AG04450 (cell line): ENCODE results near the gene SLC35F1. TPM values are rescaled to one million over a fixed set of nuclear protein-coding genes. Genes with fewer than 3 reads are reported as not detected.
"Not testable (repeated sequence)": the region's sequence is repeated elsewhere in the genome, so short reads cannot be mapped to it uniquely, and the experiment has no call there.

Source experiments
- CTCF ChIA-PET: fragments of 300-600, 350-600 bp; formaldehyde crosslinking; extraction: SDS; loops from one replicate; lab custom pipeline; 2022; ENCODE audit warnings: antibody characterized with exemption, inconsistent platforms; lab: Charles Lee
- POLR2A ChIA-PET: fragments of 350-600 bp; formaldehyde crosslinking; extraction: SDS; loops from one replicate; lab custom pipeline; 2021; ENCODE audit warnings: antibody characterized with exemption, inconsistent platforms; lab: Yijun Ruan, JAX
- DNase-seq: peaks from one replicate; pipeline ENCODE4 v3.0.0-alpha.2; 2011; ENCODE audit warnings: low read depth, low spot score
- H3K27ac ChIP-seq: one replicate; pipeline ENCODE4 v1.5.1; 2012; ENCODE audit warnings: low read depth, low read length, control low read depth
- H3K27me3 ChIP-seq: one replicate; pipeline ENCODE4 v1.6.0; 2012; ENCODE audit warnings: low read length; ENCODE audit not compliant: control insufficient read depth, insufficient read depth
- H3K4me3 ChIP-seq: 2 replicates; pipeline ENCODE4 v1.5.1; 2011; ENCODE audit warnings: mild to moderate bottlenecking, low read depth, low read length, control low read depth
- H3K9me3 ChIP-seq: 2 replicates; pipeline ENCODE4 v1.5.1; 2012; ENCODE audit warnings: low read length; ENCODE audit not compliant: control insufficient read depth, insufficient read depth
- polyA minus RNA-seq: library from RNA; depleted of rRNA, polyadenylated mRNA; stranded (reverse); fragments of >200 nt; gene quantifications from 2 replicates; pipeline ENCODE4 v1.2.3, GENCODE V29; 2011; rRNA and poly(A)+ RNA removed
- polyA plus RNA-seq: library from polyadenylated mRNA; depleted of rRNA; stranded (reverse); fragments of >200 nt; gene quantifications from 2 replicates; pipeline ENCODE4 v1.2.3, GENCODE V29; 2011; rRNA removed
- TF ChIP-seq, protein P1 (sequence below): IDR thresholded peaks from 2 replicates; pipeline ENCODE4 v1.5.1; 2011; ENCODE audit warnings: low read depth, low read length, control low read depth, inconsistent platforms

The SLC35F1 gene
- polyA plus RNA-seq, result 0.07 and 0.14 TPM in 2 replicates
- polyA minus RNA-seq, result 0.05 and 0.13 TPM in 2 replicates

- no peak for DNase-seq
- H3K9me3 ChIP-seq, result peaks cover 6% of the 10 kb centered on the region; the same call in 1 of the 2 replicates
- H3K4me3 ChIP-seq, result peak within 1 kb of the TSS; percentile 51
- ChIA-PET CTCF (no interaction called here), POLR2A (no interaction called here)
- TF ChIP-seq, protein P1, sequence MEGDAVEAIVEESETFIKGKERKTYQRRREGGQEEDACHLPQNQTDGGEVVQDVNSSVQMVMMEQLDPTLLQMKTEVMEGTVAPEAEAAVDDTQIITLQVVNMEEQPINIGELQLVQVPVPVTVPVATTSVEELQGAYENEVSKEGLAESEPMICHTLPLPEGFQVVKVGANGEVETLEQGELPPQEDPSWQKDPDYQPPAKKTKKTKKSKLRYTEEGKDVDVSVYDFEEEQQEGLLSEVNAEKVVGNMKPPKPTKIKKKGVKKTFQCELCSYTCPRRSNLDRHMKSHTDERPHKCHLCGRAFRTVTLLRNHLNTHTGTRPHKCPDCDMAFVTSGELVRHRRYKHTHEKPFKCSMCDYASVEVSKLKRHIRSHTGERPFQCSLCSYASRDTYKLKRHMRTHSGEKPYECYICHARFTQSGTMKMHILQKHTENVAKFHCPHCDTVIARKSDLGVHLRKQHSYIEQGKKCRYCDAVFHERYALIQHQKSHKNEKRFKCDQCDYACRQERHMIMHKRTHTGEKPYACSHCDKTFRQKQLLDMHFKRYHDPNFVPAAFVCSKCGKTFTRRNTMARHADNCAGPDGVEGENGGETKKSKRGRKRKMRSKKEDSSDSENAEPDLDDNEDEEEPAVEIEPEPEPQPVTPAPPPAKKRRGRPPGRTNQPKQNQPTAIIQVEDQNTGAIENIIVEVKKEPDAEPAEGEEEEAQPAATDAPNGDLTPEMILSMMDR, result peak; percentile 39
- H3K27me3 ChIP-seq, result peaks cover 19% of the 10 kb centered on the region
- no peak within 1 kb of the TSS for H3K27ac ChIP-seq
These were observed at the start of gene SLC35F1 for GRCh38 chr6:117906958-117907600. SLC35F1 (plus strand) TSS chr6:117907264.

GRCh38 chr6:117858601-117859000 lies 48.5 kb upstream of the SLC35F1 start:
- CTCF ChIA-PET, POLR2A ChIA-PET, H3K4me3 ChIP-seq, H3K27ac ChIP-seq, H3K9me3 ChIP-seq, H3K27me3 ChIP-seq, DNase-seq: not testable (repeated sequence)

DNA sequence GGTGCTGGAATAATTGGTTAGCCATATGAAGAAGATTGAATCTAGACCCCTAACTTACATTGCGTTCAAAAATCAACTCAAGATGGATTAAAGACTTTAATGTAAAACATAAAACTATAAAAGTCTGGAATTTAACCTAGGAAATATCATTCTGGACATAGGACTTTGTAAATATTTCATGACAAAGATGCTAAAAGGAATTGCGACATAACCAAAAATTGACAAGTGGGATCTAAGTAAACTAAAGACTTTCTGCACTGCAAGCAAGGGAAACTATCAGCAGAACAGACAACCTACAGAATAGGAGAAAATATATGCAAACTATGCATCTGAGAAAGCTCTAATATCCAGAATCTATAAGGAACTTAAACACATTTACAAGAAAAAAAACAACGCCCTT lies 45.5 kb upstream of the SLC35F1 start:
- Histone ChIP-seq H3K4me3 (no peak overlapping the region), H3K9me3 (no peaks in the 10 kb centered on the region), H3K27ac (no peak overlapping the region), H3K27me3 (no peaks in the 10 kb centered on the region)
- ChIA-PET POLR2A (no interaction called here), CTCF (interaction anchor here (1.1 kb wide), 1 partner anchor 31 kb away, joined by 3 read pairs; no protein-coding TSS in a partner anchor)
- TF ChIP-seq, protein P1, result no peak
- no peak for DNase-seq

GRCh38 chr6:117866561-117866960 lies 40.5 kb upstream of the SLC35F1 start:
- CTCF ChIA-PET, result no interaction called here
- H3K27ac ChIP-seq, result no peak overlapping the region
- DNase-seq, result no peak
- H3K27me3 ChIP-seq, result no peaks in the 10 kb centered on the region
- TF ChIP-seq, protein P1, result no peak
- no peak overlapping the region for H3K4me3 ChIP-seq
- POLR2A ChIA-PET, result no interaction called here
- no peaks in the 10 kb centered on the region for H3K9me3 ChIP-seq

- ChIA-PET CTCF (no interaction called here), POLR2A (no interaction called here)
- Histone ChIP-seq H3K4me3 (no peak overlapping the region), H3K27me3 (no peaks in the 10 kb centered on the region), H3K9me3 (no peaks in the 10 kb centered on the region), H3K27ac (no peak overlapping the region)
- no peak for DNase-seq
- TF ChIP-seq, protein P1, result no peak
These were observed 36.4 kb upstream of the SLC35F1 start for GRCh38 chr6:117870486-117871242.
